Breast epithelium (tissue), 3 donors: ENCODE data around the gene HAND2.

Experiments used
- CTCF ChIP-seq, 3 donors: fragments of 450-650 bp; IDR thresholded peaks; one replicate each; pipeline ENCODE4 v1.5.1; 2016 to 2017; ENCODE audit warnings: antibody characterized with exemption in 3 of 3, mild to moderate bottlenecking in 3 of 3, moderate library complexity in 3 of 3
- POLR2A ChIP-seq: fragments of 450-650 bp; IDR thresholded peaks from one replicate; pipeline ENCODE4 v1.6.1; 2016; ENCODE audit warnings: antibody characterized with exemption, mild to moderate bottlenecking, moderate library complexity
- POLR2AphosphoS5 ChIP-seq, 3 donors: sonication (generic); formaldehyde crosslinking; IDR thresholded peaks; one replicate each; pipeline ENCODE4 v1.6.1; 2017; ENCODE audit warnings: antibody characterized with exemption in 3 of 3

DNA sequence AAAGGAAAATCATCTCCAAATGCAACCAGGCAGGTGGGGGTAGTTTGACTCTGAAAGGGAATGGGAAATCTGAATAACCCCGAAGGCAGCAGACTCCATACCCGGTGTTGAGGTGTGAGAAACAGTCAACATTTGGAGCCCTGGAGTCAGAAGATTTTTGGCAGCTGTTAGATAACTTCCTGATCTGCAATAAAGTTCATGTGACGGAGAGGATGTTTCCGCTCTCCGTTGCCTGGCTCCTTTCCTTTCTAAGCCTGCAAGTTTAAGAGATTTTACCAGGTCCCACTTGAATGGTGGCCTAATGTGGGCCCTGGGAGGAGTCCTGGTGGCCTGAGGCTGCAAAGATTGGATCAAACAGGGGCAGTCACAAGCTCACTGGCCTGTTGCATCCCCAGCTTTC, 27.7 kb downstream of the HAND2 start:
- no peak for TF ChIP-seq CTCF (IDR thresholded peaks at IDR 0.05)
- no peak for TF ChIP-seq POLR2A
- no peak for TF ChIP-seq POLR2AphosphoS5 (IDR thresholded peaks at IDR 0.05)
